Measurements from ENCODE around the gene RORC.

The RORC gene

DNA sequence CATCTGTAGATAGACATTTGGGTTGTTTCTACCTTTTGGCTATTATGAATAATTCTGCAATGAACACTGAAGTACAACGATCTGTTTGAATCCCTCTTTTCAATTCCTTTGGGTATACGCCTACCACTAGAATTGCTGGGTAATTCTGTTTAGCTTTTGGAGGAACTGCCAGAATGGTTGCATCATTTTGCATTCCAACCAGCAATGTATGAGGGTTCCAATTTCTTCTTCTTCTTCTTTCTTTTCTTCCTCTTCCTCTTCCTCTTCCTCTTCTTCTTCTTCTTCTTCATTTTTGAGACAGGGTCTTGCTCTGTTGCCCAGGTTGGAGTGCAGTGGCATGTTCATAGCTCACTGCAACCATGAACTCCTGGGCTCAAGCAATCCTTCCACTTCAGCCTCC is 35.7 kb upstream of the RORC start:
- H3K4me3 ChIP-seq (replicated peaks; ENCODE audit: low read depth, low read length): no peak overlapping the region
- TF ChIP-seq, protein P1, sequence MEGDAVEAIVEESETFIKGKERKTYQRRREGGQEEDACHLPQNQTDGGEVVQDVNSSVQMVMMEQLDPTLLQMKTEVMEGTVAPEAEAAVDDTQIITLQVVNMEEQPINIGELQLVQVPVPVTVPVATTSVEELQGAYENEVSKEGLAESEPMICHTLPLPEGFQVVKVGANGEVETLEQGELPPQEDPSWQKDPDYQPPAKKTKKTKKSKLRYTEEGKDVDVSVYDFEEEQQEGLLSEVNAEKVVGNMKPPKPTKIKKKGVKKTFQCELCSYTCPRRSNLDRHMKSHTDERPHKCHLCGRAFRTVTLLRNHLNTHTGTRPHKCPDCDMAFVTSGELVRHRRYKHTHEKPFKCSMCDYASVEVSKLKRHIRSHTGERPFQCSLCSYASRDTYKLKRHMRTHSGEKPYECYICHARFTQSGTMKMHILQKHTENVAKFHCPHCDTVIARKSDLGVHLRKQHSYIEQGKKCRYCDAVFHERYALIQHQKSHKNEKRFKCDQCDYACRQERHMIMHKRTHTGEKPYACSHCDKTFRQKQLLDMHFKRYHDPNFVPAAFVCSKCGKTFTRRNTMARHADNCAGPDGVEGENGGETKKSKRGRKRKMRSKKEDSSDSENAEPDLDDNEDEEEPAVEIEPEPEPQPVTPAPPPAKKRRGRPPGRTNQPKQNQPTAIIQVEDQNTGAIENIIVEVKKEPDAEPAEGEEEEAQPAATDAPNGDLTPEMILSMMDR (IDR thresholded peaks at IDR 0.05; ENCODE audit: insufficient read depth, low read length, poor library complexity, severe bottlenecking): no peak
- no peaks in the 10 kb centered on the region; the same call in none of the 2 replicates for H3K27me3 ChIP-seq (replicated peaks; ENCODE audit: control insufficient read depth, insufficient read depth, low read length)
- H3K36me3 ChIP-seq (ENCODE audit: control insufficient read depth, insufficient read depth, low read length): no peaks in the 10 kb centered on the region
- DNase-seq (ENCODE audit: extremely low read depth, insufficient read length): no peak

DNA sequence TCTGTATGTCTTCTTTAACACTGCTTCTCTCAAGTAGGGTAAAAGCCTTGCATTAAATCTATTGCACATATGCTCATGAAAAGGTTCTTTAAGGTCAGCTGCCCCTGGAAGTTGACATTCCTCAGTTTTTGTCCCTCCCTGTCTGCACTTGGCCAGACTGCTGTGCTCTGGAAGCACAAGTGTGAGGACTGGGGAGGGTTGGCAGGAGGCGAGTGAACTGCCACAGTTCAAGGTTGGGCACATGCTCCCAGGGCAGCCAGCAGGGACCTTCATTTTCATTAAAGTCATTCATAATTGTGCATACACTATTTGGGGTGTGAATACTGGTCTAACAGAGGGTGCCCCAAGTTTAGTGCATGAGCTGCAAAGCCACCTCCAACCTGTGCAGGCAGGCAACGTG is 32.8 kb upstream of the RORC start:
- no peaks in the 10 kb centered on the region; the same call in none of the 2 replicates for H3K27me3 ChIP-seq (replicated peaks; ENCODE audit: control insufficient read depth, insufficient read depth, low read length)
- H3K4me3 ChIP-seq (replicated peaks; ENCODE audit: low read depth, low read length): no peak overlapping the region
- no peak for DNase-seq (ENCODE audit: extremely low read depth, insufficient read length)
- TF ChIP-seq, protein P1 (IDR thresholded peaks at IDR 0.05; ENCODE audit: insufficient read depth, low read length, poor library complexity, severe bottlenecking): no peak
- H3K36me3 ChIP-seq (ENCODE audit: control insufficient read depth, insufficient read depth, low read length): no peaks in the 10 kb centered on the region

DNA sequence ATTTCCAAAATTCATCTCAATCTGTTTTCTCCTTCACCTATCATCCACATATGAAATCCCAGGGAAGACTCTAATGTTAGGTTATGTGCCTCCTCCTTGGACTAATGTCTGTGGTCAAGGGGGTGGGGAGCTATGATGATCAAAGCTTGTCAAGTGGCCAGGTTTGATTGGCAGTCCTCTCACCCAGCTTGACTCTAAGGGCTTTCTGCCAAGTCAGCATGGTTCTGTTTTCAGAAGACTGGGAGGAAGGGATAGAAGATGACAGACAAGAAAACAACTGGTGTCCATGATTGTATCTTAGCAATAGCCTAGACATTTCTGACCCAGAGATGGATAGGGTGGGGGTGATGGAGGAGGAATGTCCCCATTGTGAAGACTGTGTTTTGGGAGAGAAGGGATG is 31.0 kb upstream of the RORC start:
- no peak for DNase-seq (ENCODE audit: extremely low read depth, insufficient read length)
- H3K4me3 ChIP-seq (replicated peaks; ENCODE audit: low read depth, low read length): no peak overlapping the region
- H3K36me3 ChIP-seq (ENCODE audit: control insufficient read depth, insufficient read depth, low read length): no peaks in the 10 kb centered on the region
- no peaks in the 10 kb centered on the region; the same call in none of the 2 replicates for H3K27me3 ChIP-seq (replicated peaks; ENCODE audit: control insufficient read depth, insufficient read depth, low read length)
- TF ChIP-seq, protein P1 (IDR thresholded peaks at IDR 0.05; ENCODE audit: insufficient read depth, low read length, poor library complexity, severe bottlenecking): no peak

DNA sequence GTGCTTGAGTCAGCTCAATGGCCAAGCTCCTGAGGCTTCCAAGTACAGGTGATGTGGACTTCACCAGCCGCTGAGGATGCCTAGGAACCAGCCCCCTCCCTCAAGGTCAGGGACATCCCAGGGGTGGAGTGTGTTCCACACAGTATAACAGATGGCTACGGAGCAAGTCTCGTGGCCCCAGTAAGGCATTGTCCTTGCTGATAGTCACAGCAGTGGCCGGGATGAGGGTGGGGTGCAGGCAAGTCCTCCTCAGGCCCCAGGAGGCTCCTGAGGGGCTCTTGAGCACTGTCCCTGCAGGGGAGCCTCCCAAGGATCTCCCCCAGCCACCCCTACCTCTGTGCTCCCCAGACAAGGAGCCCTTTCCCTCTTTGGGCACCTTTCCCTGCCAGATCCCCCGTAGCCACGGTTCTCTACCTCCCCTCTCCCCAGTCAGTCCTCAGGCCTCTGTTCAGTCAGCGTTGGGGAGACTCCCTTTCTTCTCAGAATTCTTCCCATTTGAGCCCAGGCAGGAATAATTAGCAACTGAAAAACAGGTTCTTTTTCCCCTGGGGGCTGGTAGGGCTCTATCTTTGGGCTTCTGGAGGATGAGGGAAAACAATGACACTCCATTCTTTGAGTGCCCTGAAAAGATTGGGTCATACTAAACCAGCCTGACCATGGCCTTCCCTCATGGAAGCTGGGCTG is 29.0 kb upstream of the RORC start:
- Histone ChIP-seq H3K36me3 (ENCODE audit: control insufficient read depth, insufficient read depth, low read length) (no peaks in the 10 kb centered on the region), H3K27me3 (replicated peaks; ENCODE audit: control insufficient read depth, insufficient read depth, low read length) (no peaks in the 10 kb centered on the region; the same call in none of the 2 replicates), H3K4me3 (replicated peaks; ENCODE audit: low read depth, low read length) (no peak overlapping the region)
- TF ChIP-seq, protein P1 (IDR thresholded peaks at IDR 0.05; ENCODE audit: insufficient read depth, low read length, poor library complexity, severe bottlenecking): no peak
- DNase-seq (ENCODE audit: extremely low read depth, insufficient read length): no peak

DNA sequence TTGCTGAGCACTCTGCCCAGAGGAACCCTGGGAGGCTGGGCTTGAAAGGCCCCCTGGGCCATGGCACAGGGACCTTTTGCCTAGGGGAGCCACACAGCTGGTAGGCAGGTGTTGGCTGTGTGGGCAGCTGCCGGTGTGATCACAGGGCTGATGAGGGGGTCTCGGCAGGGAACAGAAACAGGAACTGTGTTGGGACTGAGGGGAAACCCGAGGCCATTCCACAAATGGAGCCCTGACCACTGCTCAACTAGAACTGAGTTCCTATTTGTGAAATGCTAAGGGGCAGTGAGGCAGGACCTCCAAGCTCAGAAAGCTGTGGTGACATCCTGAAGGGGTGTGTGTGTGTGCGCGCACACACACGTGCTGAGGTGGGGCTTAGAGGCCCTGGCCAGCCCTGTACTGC is 28.3 kb upstream of the RORC start:
- Histone ChIP-seq H3K4me3 (replicated peaks; ENCODE audit: low read depth, low read length) (no peak overlapping the region), H3K36me3 (ENCODE audit: control insufficient read depth, insufficient read depth, low read length) (no peaks in the 10 kb centered on the region), H3K27me3 (replicated peaks; ENCODE audit: control insufficient read depth, insufficient read depth, low read length) (no peaks in the 10 kb centered on the region; the same call in none of the 2 replicates)
- TF ChIP-seq, protein P1 (IDR thresholded peaks at IDR 0.05; ENCODE audit: insufficient read depth, low read length, poor library complexity, severe bottlenecking): no peak
- DNase-seq (ENCODE audit: extremely low read depth, insufficient read length): no peak
